Type B pancreatic cell (in vitro differentiated cells): ENCODE measurements around the gene OTUD1. TPM values are rescaled to one million over a fixed set of nuclear protein-coding genes. Genes with fewer than 3 reads are reported as not detected.
A peak's percentile ranks its signal among the peaks of the same experiment; 100 is the strongest.

Experiments used
- DNase-seq: peaks from one replicate; pipeline ENCODE4 v3.0.0; 2021; ENCODE audit warnings: mixed read lengths; ENCODE audit not compliant: unreplicated experiment; ENCODE audit errors: extremely low spot score
- H3K27ac Mint-ChIP-seq: 2 replicates; pipeline ENCODE4 v1.8.0; 2021; ENCODE audit warnings: mild to moderate bottlenecking, mixed read lengths
- H3K27me3 Mint-ChIP-seq: 2 replicates; pipeline ENCODE4 v1.8.0; 2021; ENCODE audit warnings: mixed read lengths
- H3K36me3 Mint-ChIP-seq: 2 replicates; pipeline ENCODE4 v1.8.0; 2021; ENCODE audit warnings: mixed read lengths
- H3K4me1 Mint-ChIP-seq: one replicate; pipeline ENCODE4 v1.8.0; 2021; ENCODE audit warnings: mixed read lengths; ENCODE audit not compliant: unreplicated experiment
- H3K4me3 Mint-ChIP-seq: 2 replicates; pipeline ENCODE4 v1.8.0; 2021; ENCODE audit warnings: mild to moderate bottlenecking, mixed read lengths
- H3K9me3 Mint-ChIP-seq: 2 replicates; pipeline ENCODE4 v1.8.0; 2021; ENCODE audit warnings: mixed read lengths
- total RNA-seq: library from RNA; stranded (reverse); gene quantifications from 2 replicates; pipeline ENCODE4 v1.2.1, GENCODE V29; 2021; ENCODE audit warnings: low replicate concordance
- TF ChIP-seq, protein P1 (sequence below): fragments of 200-600 bp; sonication (generic); conservative IDR thresholded peaks from 2 replicates; pipeline ENCODE4 v1.5.0; 2021; ENCODE audit warnings: antibody characterized with exemption, mild to moderate bottlenecking

The OTUD1 gene
- total RNA-seq, 1 donor from 2014 or later: 20.9 TPM

DNA sequence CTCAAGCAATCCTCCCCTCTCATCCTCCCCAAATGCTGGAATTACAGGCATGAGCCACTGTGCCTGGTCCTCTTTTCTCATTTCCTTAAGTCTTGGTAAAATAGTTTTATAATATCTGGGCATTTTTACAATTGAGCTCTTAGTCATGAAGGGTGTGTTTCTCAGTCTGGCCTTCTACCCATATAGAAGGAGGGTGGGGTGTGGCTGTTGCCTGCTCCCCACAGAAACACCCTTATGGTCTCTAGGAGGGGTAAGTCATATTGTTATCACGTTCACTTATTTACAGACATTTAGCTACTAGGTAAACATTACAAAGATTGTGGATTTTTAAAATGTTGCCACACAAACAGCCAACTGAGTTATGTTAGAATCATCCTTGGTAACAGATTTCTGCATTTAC, 6.7 kb upstream of the OTUD1 start:
- Mint-ChIP-seq H3K27ac (no peak overlapping the region), H3K4me3 (no peak overlapping the region), H3K36me3 (no peaks in the 10 kb centered on the region), H3K27me3 (no peaks in the 10 kb centered on the region), H3K9me3 (no peaks in the 10 kb centered on the region), H3K4me1 (no peaks in the 10 kb centered on the region)
- DNase-seq: no peak
- TF ChIP-seq, protein P1, sequence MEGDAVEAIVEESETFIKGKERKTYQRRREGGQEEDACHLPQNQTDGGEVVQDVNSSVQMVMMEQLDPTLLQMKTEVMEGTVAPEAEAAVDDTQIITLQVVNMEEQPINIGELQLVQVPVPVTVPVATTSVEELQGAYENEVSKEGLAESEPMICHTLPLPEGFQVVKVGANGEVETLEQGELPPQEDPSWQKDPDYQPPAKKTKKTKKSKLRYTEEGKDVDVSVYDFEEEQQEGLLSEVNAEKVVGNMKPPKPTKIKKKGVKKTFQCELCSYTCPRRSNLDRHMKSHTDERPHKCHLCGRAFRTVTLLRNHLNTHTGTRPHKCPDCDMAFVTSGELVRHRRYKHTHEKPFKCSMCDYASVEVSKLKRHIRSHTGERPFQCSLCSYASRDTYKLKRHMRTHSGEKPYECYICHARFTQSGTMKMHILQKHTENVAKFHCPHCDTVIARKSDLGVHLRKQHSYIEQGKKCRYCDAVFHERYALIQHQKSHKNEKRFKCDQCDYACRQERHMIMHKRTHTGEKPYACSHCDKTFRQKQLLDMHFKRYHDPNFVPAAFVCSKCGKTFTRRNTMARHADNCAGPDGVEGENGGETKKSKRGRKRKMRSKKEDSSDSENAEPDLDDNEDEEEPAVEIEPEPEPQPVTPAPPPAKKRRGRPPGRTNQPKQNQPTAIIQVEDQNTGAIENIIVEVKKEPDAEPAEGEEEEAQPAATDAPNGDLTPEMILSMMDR: no peak

DNA sequence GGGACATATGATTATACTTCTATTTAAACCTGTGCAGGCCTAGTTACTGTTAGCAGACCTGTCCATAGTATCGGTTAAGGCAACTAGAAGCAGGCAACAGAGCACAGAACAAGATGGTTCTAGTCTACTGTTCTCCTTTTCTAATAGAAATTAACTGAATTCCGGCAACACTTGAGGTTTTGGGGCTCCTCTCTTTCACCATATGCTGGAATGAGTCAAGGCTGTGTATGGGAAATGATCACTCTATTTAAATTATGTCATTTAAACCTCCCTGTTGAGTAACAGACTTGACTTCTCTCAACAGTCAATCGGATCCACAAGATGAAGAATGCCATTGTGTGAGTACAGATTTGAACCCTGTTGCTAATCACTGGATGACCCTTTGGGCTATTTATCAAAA, 6.2 kb upstream of the OTUD1 start:
- H3K36me3 Mint-ChIP-seq: no peaks in the 10 kb centered on the region

DNA sequence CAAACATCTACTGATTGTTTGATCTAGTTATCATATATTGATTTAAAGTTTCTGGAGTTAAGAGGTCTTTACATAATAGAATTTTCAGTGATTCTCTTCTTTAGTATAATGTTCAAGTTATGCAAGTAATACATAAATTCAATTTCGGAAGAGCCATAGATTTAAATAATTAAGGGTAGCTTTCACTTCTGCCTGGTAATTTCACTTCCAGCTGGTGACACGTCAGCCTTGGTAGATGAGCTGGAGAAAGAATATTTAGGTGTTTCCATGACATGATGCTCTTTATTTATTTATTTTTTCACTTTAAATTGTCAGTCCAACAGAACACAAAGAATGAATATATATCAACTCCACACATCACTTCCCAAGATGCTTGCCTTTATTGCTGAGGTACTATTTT, 5.2 kb upstream of the OTUD1 start:
- Mint-ChIP-seq H3K9me3 (no peaks in the 10 kb centered on the region), H3K4me1 (no peaks in the 10 kb centered on the region), H3K27ac (no peak overlapping the region), H3K27me3 (no peaks in the 10 kb centered on the region), H3K36me3 (no peaks in the 10 kb centered on the region), H3K4me3 (no peak overlapping the region)
- no peak for DNase-seq
- TF ChIP-seq, protein P1: no peak

More for the DNA sequence above, 6.2 kb upstream of the OTUD1 start:
- Mint-ChIP-seq H3K4me3 (no peak overlapping the region), H3K27me3 (no peaks in the 10 kb centered on the region), H3K4me1 (no peaks in the 10 kb centered on the region), H3K9me3 (no peaks in the 10 kb centered on the region), H3K27ac (no peak overlapping the region)
- no peak for DNase-seq
- TF ChIP-seq, protein P1: no peak

DNA sequence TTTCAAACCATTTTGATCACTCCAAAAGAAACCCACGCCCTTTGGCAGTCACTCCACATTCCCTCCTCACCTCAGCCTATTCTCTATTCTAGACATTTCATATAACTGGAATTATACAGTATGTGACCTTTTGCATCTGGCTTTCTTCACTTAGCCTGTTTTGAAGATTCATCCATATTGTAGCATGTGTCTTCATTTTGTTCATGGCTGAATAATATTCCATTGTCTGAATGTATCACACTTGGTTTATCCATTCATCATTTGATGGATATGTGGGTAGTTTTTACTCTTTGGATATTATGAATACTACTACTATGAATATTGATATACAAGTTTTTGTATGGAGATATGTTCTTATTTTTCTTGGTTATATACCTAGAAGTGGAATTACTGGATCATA, 3.5 kb upstream of the OTUD1 start:
- Mint-ChIP-seq H3K4me3 (no peak overlapping the region), H3K36me3 (no peaks in the 10 kb centered on the region), H3K4me1 (peaks cover 2% of the 10 kb centered on the region), H3K27ac (no peak overlapping the region), H3K27me3 (no peaks in the 10 kb centered on the region), H3K9me3 (no peaks in the 10 kb centered on the region)
- TF ChIP-seq, protein P1: no peak
- no peak for DNase-seq

DNA sequence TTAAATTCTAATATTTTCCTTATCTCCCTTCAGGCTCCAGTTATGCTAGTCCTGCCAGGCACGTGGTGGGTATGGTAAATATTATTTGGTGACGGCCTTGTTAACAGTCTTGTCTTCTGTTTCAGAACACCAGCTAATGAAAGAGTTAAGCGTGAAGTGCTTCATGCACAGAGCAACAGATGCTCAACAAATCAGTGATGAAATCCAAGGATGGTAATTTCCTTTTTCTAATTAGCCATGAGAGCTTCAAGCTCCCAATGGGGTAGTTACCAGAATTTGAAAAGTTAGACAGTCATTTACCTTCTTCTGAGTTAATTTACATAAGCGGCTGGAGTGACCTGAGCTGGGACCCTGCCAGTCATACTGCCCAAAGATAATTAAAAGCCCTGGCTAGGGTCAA, 1.9 kb upstream of the OTUD1 start:
- H3K27me3 Mint-ChIP-seq: no peaks in the 10 kb centered on the region
- H3K4me1 Mint-ChIP-seq: peaks cover 14% of the 10 kb centered on the region
- peaks cover 4% of the 10 kb centered on the region for H3K36me3 Mint-ChIP-seq
- TF ChIP-seq, protein P1: no peak
- H3K4me3 Mint-ChIP-seq: no peak overlapping the region
- H3K9me3 Mint-ChIP-seq: no peaks in the 10 kb centered on the region
- no peak for DNase-seq
- H3K27ac Mint-ChIP-seq: no peak overlapping the region

DNA sequence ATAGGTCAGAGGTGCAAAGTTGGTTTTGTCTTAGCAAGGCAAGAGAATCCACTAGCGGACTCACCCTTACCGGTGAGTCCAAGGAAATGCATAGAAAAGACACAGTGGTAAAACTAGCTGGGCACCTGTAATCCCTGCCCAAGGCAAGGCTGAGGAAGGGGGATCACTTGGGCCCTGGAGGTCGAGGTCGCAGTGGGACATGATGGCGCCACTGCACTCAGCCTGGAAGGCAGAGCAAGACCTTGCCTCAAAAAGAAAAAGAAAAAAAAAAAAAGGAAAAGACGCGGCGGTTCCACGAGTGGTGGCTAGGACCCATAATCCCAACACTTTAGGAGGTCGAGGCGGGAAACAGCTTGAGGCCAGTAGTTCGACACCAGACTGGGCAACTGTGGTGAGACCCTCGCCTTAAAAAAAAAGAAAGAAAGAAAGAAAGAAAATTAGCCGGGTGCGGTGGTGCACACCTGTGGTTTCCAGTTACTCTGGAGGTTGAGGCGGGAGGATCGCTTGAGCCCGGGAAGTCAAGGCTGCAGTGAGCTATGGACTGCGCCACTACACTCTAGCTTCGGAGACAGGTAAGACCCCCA, 820 bp upstream of the OTUD1 start:
- H3K27ac Mint-ChIP-seq: peak overlapping the region; percentile 95
- TF ChIP-seq, protein P1: no peak
- H3K4me1 Mint-ChIP-seq: peaks cover 19% of the 10 kb centered on the region

More for the DNA sequence above, 820 bp upstream of the OTUD1 start:
- no peaks in the 10 kb centered on the region for H3K27me3 Mint-ChIP-seq
- peaks cover 4% of the 10 kb centered on the region for H3K36me3 Mint-ChIP-seq
- H3K9me3 Mint-ChIP-seq: no peaks in the 10 kb centered on the region
- DNase-seq: no peak
- H3K4me3 Mint-ChIP-seq: peak overlapping the region; percentile 89
